KBM-7 (cell line): ENCODE data around the gene C10orf120.

Source experiments
- DNase-seq: peaks from one replicate; pipeline ENCODE4 v3.0.0-alpha.2; 2015
- in situ Hi-C: fragments of 300-500 bp; cut with MboI; formaldehyde crosslinking; loops from 2 replicates; pipeline ENCODE4 v1.14.3; 2020; ENCODE audit warnings: low sequenced_read_pairs, low pct_unique_long_range_greater_than_20kb, mixed read lengths

Gene C10orf120

DNA sequence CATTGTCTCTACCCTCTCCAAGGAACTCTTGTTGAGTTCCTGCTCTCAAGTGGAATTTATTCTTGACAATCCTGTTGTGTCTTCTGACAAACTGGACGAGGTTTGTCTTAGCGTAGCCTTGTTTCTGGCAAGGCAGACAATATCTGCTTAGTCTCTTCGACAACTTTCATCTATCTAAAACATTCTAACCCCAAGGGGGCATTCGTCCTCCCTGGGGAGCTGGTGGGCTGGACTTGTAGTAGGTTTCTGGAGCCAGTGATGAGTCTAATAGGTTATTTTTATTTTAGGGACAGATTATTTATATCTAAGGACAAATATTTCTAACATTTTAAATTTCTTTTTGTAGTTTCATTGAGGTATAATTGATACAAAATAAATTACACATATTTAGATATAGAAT lies 7.3 kb upstream of the C10orf120 start:
- DNase-seq, result no peak
- in situ Hi-C loops, result no loop called here

- no peak for DNase-seq
- in situ Hi-C loops, result no loop called here
Measured at GRCh38 chr10:122706467-122706866, 6.8 kb upstream of the C10orf120 start.

- in situ Hi-C loops, result no loop called here
- peak; percentile 49 for DNase-seq
Measured at GRCh38 chr10:122703483-122704448, 4.1 kb upstream of the C10orf120 start.

- DNase-seq, result no peak
- in situ Hi-C loops, result no loop called here
Measured at GRCh38 chr10:122702275-122702674, 2.6 kb upstream of the C10orf120 start.

GRCh38 chr10:122701652-122702051 lies 2.0 kb upstream of the C10orf120 start:
- in situ Hi-C loops, result no loop called here
- DNase-seq, result no peak

- in situ Hi-C loops, result no loop called here
- DNase-seq, result no peak
Measured at GRCh38 chr10:122696687-122697086, 3.0 kb downstream of the C10orf120 start.

DNA sequence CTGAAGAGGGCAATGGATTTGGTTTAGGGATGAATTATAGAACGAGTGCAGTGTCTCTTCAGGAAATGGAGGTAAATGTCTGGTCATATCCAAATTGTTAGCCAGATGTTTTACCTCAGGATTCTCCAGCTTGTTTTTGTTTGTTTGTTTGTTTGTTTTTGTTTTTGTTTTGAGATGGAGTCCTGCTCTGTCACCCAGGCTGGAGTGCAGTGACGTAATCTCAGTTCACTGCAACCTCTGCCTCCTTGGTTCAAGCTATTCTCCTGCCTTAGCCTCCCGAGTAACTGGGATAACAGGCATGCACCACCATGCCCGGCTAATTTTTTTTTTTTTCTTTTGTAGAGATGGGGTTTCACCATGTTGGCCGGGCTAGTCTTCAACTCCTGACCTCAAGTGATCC lies 6.9 kb downstream of the C10orf120 start:
- DNase-seq, result no peak
- in situ Hi-C loops, result no loop called here

GRCh38 chr10:122689146-122689820 lies 10.4 kb downstream of the C10orf120 start:
- no peak for DNase-seq
- in situ Hi-C loops, result no loop called here

DNA sequence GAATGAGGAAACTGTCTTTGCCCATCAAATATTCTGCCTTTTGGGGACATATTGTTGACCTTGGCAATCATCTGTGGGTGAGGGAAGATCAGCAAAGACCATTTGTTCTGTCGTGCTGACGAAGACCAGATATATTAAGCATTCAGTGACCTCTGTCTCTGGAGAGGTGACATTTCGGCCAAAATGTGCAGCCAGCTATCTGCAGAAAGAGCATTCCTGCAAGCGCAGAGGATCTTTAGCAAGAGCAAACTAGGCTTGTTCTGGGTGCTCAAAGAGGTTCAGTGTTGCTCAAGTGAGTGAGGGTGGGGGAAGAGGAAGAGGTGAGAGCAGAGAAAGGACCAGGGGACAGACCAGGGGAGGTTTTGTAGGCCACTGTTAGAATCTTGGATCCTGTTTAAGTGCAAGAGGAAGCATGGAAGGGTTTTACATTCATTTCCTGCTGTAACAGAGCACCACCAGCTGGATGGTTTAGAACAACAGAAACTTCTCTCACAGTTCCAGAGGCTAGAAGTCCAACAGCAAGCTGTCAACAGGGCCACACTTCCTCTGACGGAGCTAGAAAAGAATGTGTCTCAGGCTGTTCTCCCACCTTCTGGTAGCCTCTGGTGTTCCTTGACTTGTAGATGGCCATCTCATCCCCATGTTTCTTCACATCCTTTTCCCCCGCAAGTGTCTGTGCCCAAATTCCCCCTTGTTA lies 11.2 kb downstream of the C10orf120 start:
- in situ Hi-C loops, result no loop called here
- DNase-seq, result no peak

DNA sequence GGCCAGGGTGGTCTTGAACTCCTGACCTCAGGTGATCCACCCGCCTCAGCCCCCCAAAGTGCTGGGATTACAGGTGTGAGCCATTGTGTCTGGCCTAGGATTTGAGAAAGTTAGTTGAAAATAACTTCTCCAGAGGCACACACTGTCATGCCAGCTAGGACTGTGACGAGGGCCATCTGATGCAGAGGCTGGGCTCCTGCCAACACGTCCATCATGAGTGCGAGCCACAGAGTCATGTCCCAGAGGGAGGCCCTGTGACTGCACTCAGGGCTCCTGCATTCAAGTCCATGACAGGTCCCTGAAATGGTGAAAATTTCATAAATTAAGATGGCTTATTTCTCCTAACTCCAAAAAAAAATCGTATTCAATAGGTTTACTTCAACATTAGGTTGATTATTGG lies 17.1 kb downstream of the C10orf120 start:
- no peak for DNase-seq
- in situ Hi-C loops, result no loop called here

DNA sequence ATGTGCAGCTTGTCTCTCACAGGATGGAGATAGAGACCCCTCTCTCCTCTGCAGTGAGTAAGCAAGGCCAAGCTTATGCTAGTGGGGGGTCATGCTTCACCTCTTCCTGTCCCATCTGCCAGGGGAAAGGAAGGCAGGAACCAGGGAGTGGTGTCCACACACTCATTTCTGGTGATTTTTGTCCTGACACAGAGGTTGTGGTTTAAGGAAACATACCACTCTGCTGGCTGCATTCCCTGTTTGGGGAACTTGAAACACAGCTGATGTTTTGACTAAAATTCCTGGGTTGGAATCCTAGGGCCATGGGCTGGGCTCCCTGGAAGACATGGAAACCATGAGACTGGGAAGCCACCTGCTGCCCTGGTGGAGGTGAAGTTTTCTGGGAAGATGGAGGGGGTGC lies 21.4 kb downstream of the C10orf120 start:
- DNase-seq, result no peak
- in situ Hi-C loops, result no loop called here

- DNase-seq, result no peak
- in situ Hi-C loops, result no loop called here
Measured at GRCh38 chr10:122675278-122675677, 24.4 kb downstream of the C10orf120 start.

DNA sequence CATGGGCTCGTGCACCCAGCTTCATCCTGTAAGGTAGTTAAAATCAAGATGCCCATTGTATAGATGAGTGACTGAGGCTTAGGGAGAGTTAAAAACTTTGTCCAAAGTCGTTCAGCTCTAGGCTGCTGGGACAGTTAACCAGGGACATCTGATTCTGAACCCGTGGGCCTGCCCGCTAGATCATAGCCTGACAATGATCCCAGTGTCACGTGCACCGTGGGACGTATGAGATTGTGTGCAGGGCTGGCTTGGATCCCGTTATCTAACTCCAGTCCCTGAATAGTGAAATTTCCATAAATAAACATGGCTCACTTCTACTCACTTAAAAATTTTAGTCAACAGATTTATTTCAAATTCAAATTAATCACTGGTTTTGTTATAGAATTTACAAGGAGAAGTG lies 24.9 kb downstream of the C10orf120 start:
- in situ Hi-C loops, result no loop called here
- DNase-seq, result no peak

DNA sequence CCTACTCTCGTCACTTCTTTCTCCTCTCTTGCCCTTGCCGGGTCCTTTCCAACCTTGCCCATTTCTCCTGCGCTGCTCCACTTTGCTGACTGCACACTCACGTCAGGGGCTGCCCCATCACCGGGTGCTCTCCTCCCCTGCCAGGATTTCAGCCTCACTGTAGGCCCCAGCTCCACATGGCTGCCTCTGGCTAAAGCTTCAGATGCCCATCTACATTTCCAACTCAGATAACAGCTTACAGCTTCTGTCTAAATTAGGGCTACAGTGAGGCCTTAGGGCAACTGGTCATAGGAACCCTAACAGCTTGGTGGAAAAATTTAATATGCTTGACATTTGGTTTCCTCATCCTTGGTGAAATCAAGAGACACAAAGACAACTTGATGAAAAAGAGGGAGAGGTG lies 25.9 kb downstream of the C10orf120 start:
- in situ Hi-C loops, result no loop called here
- DNase-seq, result no peak

GRCh38 chr10:122673269-122673668 lies 26.4 kb downstream of the C10orf120 start:
- in situ Hi-C loops, result no loop called here
- no peak for DNase-seq

- in situ Hi-C loops, result no loop called here
- no peak for DNase-seq
Measured at GRCh38 chr10:122672655-122673054, 27.0 kb downstream of the C10orf120 start.

DNA sequence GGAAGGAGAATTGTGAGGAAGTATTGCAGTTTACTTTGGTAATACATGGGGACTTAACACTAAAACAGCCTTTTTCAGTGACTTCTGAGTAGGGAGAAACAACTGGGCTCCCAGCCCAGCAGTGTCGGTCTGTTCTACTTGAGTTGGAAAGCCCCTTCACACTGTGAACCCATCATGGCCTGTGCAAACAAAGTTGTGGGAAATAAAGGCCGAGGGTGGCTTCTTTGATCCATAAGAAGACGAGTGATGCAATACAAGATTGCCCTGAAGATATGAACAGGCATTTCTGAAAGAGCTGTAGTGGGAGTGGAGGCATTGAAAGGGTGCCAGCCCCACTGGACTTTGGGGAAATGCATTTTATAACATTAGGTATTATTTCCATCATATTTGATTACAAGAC lies 28.3 kb downstream of the C10orf120 start:
- in situ Hi-C loops, result no loop called here
- no peak for DNase-seq

DNA sequence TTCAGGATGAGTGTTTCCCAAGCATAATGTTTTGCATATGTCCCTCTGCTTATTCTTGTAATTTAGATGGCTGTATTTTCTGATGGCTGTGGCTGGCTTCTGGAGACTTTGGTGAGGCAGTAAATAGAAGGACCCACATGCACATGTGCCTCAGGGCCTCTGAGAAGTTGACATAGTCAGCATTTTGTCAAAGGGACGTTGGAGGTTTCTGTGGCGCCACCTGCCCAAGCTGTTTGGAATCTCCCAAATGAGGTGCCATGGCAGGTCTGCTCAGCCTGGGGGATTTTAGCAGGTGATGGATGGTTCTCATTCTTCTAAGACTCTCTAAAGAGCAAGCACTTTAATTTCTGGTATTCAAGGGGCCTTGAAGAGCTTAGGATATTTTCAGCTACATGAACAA lies 29.8 kb downstream of the C10orf120 start:
- in situ Hi-C loops, result no loop called here
- no peak for DNase-seq

DNA sequence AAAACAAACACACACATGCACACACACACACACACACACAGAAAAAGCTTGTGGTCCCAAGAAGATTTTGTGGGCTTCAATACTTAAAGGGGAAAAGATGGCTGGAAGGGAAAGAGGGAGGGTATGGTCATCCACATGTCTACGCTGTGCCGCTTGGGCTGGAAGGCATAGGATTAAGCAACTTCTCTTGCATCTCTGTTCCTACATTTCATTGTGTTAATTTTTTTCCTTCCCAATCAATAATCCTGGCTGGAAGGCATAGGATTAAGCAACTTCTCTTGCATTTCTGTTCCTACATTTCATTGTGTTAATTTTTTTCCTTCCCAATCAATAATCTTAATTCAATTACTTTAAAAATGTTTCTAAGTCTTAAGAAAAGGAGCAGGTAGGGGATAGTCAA lies 30.6 kb downstream of the C10orf120 start:
- DNase-seq, result no peak
- in situ Hi-C loops, result no loop called here

DNA sequence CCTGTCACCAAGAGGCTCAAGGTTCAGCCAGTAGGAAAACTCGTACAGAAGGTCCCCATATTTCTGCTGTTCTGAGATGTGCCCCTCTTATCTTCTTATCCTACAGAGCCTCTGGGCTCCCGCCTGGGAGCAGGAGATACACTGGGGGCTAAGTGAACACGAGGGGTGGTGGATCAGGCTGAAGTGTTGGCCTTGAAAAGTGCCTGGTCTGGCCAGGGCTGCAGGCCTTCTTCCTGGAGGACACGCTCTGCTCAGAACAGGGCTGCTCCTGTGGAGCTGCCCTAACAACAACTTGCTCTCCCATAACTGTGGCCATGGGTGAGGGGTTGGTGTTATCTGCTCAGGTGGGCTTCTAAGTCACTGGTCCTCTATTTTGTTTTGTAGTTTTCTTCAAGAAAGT lies 33.7 kb downstream of the C10orf120 start:
- no peak for DNase-seq
- in situ Hi-C loops, result no loop called here
